Erythroblast (primary cell): ENCODE data around the gene METTL24.

Experiments
- GATA1 ChIP-seq: IDR thresholded peaks from 2 replicates; pipeline ENCODE4 v1.6.1; 2011; ENCODE audit warnings: low read depth, mild to moderate bottlenecking, control low read depth, low read length, moderate library complexity
- POLR2A ChIP-seq: IDR thresholded peaks from 2 replicates; pipeline ENCODE4 v1.6.1; 2011; ENCODE audit warnings: mild to moderate bottlenecking, low read length

GRCh38 chr6:110351546-110351945 lies 6.6 kb downstream of the METTL24 start:
- TF ChIP-seq POLR2A = no peak
- TF ChIP-seq GATA1 = no peak
